IPS-11a (cell line): ENCODE results near the gene MBD5.

ENCODE experiments used
- H3K4me3 ChIP-seq: one replicate; pipeline ENCODE4 v1.5.1; 2013; ENCODE audit warnings: low read depth, low read length, control low read depth

Gene MBD5

GRCh38 chr2:148515976-148516375 lies 495.1 kb downstream of the MBD5 start:
- H3K4me3 ChIP-seq = no peak overlapping the region

GRCh38 chr2:148517296-148517695 lies 496.4 kb downstream of the MBD5 start:
- H3K4me3 ChIP-seq = no peak overlapping the region

- no peak overlapping the region for H3K4me3 ChIP-seq
Measured at GRCh38 chr2:148517822-148518221, 496.9 kb downstream of the MBD5 start.

GRCh38 chr2:148519013-148519412 lies 498.1 kb downstream of the MBD5 start:
- H3K4me3 ChIP-seq = no peak overlapping the region

GRCh38 chr2:148521181-148521580 lies 500.3 kb downstream of the MBD5 start:
- H3K4me3 ChIP-seq = no peak overlapping the region

- no peak overlapping the region for H3K4me3 ChIP-seq
Measured at GRCh38 chr2:148523315-148523714, 502.4 kb downstream of the MBD5 start.

- no peak overlapping the region for H3K4me3 ChIP-seq
Measured at GRCh38 chr2:148524519-148524919, 503.6 kb downstream of the MBD5 start.

GRCh38 chr2:148525130-148525529 lies 504.2 kb downstream of the MBD5 start:
- H3K4me3 ChIP-seq = no peak overlapping the region

- no peak overlapping the region for H3K4me3 ChIP-seq
Measured at GRCh38 chr2:148526509-148527346, 505.8 kb downstream of the MBD5 start.

GRCh38 chr2:148527488-148528340 lies 506.8 kb downstream of the MBD5 start:
- H3K4me3 ChIP-seq = no peak overlapping the region

- H3K4me3 ChIP-seq = no peak overlapping the region
Measured at GRCh38 chr2:148528356-148529064, 507.6 kb downstream of the MBD5 start.

- H3K4me3 ChIP-seq = no peak overlapping the region
Measured at GRCh38 chr2:148529745-148530144, 508.9 kb downstream of the MBD5 start.

- H3K4me3 ChIP-seq = no peak overlapping the region
Measured at GRCh38 chr2:148530350-148530749, 509.5 kb downstream of the MBD5 start.

- H3K4me3 ChIP-seq = no peak overlapping the region
Measured at GRCh38 chr2:148531235-148531634, 510.3 kb downstream of the MBD5 start.

GRCh38 chr2:148531669-148532428 lies 511.0 kb downstream of the MBD5 start:
- no peak overlapping the region for H3K4me3 ChIP-seq

- H3K4me3 ChIP-seq = no peak overlapping the region
Measured at GRCh38 chr2:148533004-148533403, 512.1 kb downstream of the MBD5 start.

GRCh38 chr2:148533685-148534084 lies 512.8 kb downstream of the MBD5 start:
- no peak overlapping the region for H3K4me3 ChIP-seq

GRCh38 chr2:148534416-148535204 lies 513.7 kb downstream of the MBD5 start:
- H3K4me3 ChIP-seq = no peak overlapping the region

- no peak overlapping the region for H3K4me3 ChIP-seq
Measured at GRCh38 chr2:148538375-148538774, 517.5 kb downstream of the MBD5 start.

- no peak overlapping the region for H3K4me3 ChIP-seq
Measured at GRCh38 chr2:148540022-148540421, 519.1 kb downstream of the MBD5 start.
